ENCODE results near the gene DAW1. TPM values are rescaled to one million over a fixed set of nuclear protein-coding genes. Genes with fewer than 3 reads are reported as not detected.
"Not testable (repeated sequence)": the region's sequence is repeated elsewhere in the genome, so short reads cannot be mapped to it uniquely, and the experiment has no call there.

The DAW1 gene
- total RNA-seq, 1 donor from 2014 or later: 1.6 TPM

GRCh38 chr2:227834916-227835650, 36.3 kb upstream of the DAW1 start:
- H3K4me1 Mint-ChIP-seq (ENCODE audit: unreplicated experiment): no peaks in the 10 kb centered on the region
- no peak overlapping the region for H3K4me3 Mint-ChIP-seq (ENCODE audit: unreplicated experiment)
- no peak for TF ChIP-seq CTCF (IDR thresholded peaks at IDR 0.05; ENCODE audit: unreplicated experiment)
- no peaks in the 10 kb centered on the region for H3K9me3 Mint-ChIP-seq (ENCODE audit: unreplicated experiment)
- H3K36me3 Mint-ChIP-seq (ENCODE audit: low read depth, unreplicated experiment): no peaks in the 10 kb centered on the region
- H3K27me3 Mint-ChIP-seq (ENCODE audit: unreplicated experiment): no peaks in the 10 kb centered on the region
- no peak for DNase-seq (ENCODE audit: low spot score)
- no peak overlapping the region for H3K27ac Mint-ChIP-seq (ENCODE audit: unreplicated experiment)

- DNase-seq (ENCODE audit: low spot score); H3K4me1 Mint-ChIP-seq (ENCODE audit: unreplicated experiment); H3K27ac Mint-ChIP-seq (ENCODE audit: unreplicated experiment); H3K36me3 Mint-ChIP-seq (ENCODE audit: low read depth, unreplicated experiment); H3K4me3 Mint-ChIP-seq (ENCODE audit: unreplicated experiment); H3K9me3 Mint-ChIP-seq (ENCODE audit: unreplicated experiment); H3K27me3 Mint-ChIP-seq (ENCODE audit: unreplicated experiment): not testable (repeated sequence)
Measured at GRCh38 chr2:227839339-227840129, 31.9 kb upstream of the DAW1 start.

- no peak for TF ChIP-seq CTCF (IDR thresholded peaks at IDR 0.05; ENCODE audit: unreplicated experiment)
- Mint-ChIP-seq H3K27me3 (ENCODE audit: unreplicated experiment) (no peaks in the 10 kb centered on the region), H3K36me3 (ENCODE audit: low read depth, unreplicated experiment) (no peaks in the 10 kb centered on the region), H3K9me3 (ENCODE audit: unreplicated experiment) (no peaks in the 10 kb centered on the region), H3K4me3 (ENCODE audit: unreplicated experiment) (no peak overlapping the region), H3K27ac (ENCODE audit: unreplicated experiment) (no peak overlapping the region), H3K4me1 (ENCODE audit: unreplicated experiment) (no peaks in the 10 kb centered on the region)
- no peak for DNase-seq (ENCODE audit: low spot score)
Measured at GRCh38 chr2:227846831-227847230, 24.6 kb upstream of the DAW1 start.

GRCh38 chr2:227848146-227848545, 23.3 kb upstream of the DAW1 start:
- Mint-ChIP-seq H3K27me3 (ENCODE audit: unreplicated experiment) (no peaks in the 10 kb centered on the region), H3K36me3 (ENCODE audit: low read depth, unreplicated experiment) (no peaks in the 10 kb centered on the region), H3K4me3 (ENCODE audit: unreplicated experiment) (no peak overlapping the region), H3K9me3 (ENCODE audit: unreplicated experiment) (no peaks in the 10 kb centered on the region), H3K4me1 (ENCODE audit: unreplicated experiment) (no peaks in the 10 kb centered on the region), H3K27ac (ENCODE audit: unreplicated experiment) (no peak overlapping the region)
- no peak for TF ChIP-seq CTCF (IDR thresholded peaks at IDR 0.05; ENCODE audit: unreplicated experiment)
- no peak for DNase-seq (ENCODE audit: low spot score)

GRCh38 chr2:227848586-227848985, 22.8 kb upstream of the DAW1 start:
- H3K4me3 Mint-ChIP-seq (ENCODE audit: unreplicated experiment): no peak overlapping the region
- H3K27me3 Mint-ChIP-seq (ENCODE audit: unreplicated experiment): no peaks in the 10 kb centered on the region
- H3K4me1 Mint-ChIP-seq (ENCODE audit: unreplicated experiment): no peaks in the 10 kb centered on the region
- no peak overlapping the region for H3K27ac Mint-ChIP-seq (ENCODE audit: unreplicated experiment)
- no peaks in the 10 kb centered on the region for H3K36me3 Mint-ChIP-seq (ENCODE audit: low read depth, unreplicated experiment)
- H3K9me3 Mint-ChIP-seq (ENCODE audit: unreplicated experiment): no peaks in the 10 kb centered on the region
- TF ChIP-seq CTCF (IDR thresholded peaks at IDR 0.05; ENCODE audit: unreplicated experiment): no peak
- DNase-seq (ENCODE audit: low spot score): no peak

All from endothelial cell (in vitro differentiated cells).